Liver (tissue), 9 donors: Measurements from ENCODE around the gene SLC35E3. TPM values are rescaled to one million over a fixed set of nuclear protein-coding genes. Genes with fewer than 3 reads are reported as not detected.

Experiments
- DNase-seq: peaks from one replicate; pipeline ENCODE4 v3.0.0-alpha.2; 2017; ENCODE audit warnings: low spot score
- H3K27ac ChIP-seq, 2 donors: one replicate each; pipeline ENCODE4 v1.7.0; 2013; ENCODE audit warnings: inconsistent platforms in 2 of 2, low read length in 2 of 2, control low read depth in 1 of 2, low read depth in 1 of 2, mild to moderate bottlenecking in 1 of 2
- H3K27me3 ChIP-seq, 4 donors: one replicate each; pipeline versions ENCODE4 v1.6.1 to v1.7.0; 2013; ENCODE audit warnings: low read length in 3 of 4, inconsistent platforms in 1 of 4, mild to moderate bottlenecking in 1 of 4, moderate library complexity in 1 of 4; ENCODE audit not compliant: control insufficient read depth in 4 of 4, insufficient read depth in 4 of 4
- H3K36me3 ChIP-seq, 4 donors: one replicate each; pipeline versions ENCODE4 v1.6.1 to v1.7.0; 2013; ENCODE audit warnings: low read length in 3 of 4, mild to moderate bottlenecking in 3 of 4, low read depth in 1 of 4, moderate library complexity in 1 of 4; ENCODE audit not compliant: control insufficient read depth in 4 of 4, insufficient read depth in 3 of 4
- H3K4me1 ChIP-seq, 4 donors: one replicate each; pipeline versions ENCODE4 v1.6.1 to v1.7.0; 2013; ENCODE audit warnings: low read length in 3 of 4, mild to moderate bottlenecking in 3 of 4, moderate library complexity in 1 of 4; ENCODE audit not compliant: control insufficient read depth in 4 of 4, insufficient read depth in 4 of 4
- H3K4me3 ChIP-seq, 3 donors: one replicate each; pipeline versions ENCODE4 v1.6.1 to v1.7.0; 2013; ENCODE audit warnings: low read length in 3 of 3, control low read depth in 1 of 3, low read depth in 1 of 3, mild to moderate bottlenecking in 1 of 3
- H3K9ac ChIP-seq, 2 donors: one replicate each; pipeline ENCODE4 v1.7.0; 2013; ENCODE audit warnings: low read length in 2 of 2, mild to moderate bottlenecking in 2 of 2, moderate library complexity in 2 of 2, control low read depth in 1 of 2, low read depth in 1 of 2
- H3K9me3 ChIP-seq, 4 donors: one replicate each; pipeline versions ENCODE4 v1.6.1 to v1.7.0; 2013; ENCODE audit warnings: low read length in 3 of 4; ENCODE audit not compliant: control insufficient read depth in 4 of 4
- EGR1 ChIP-seq, 2 donors: IDR thresholded peaks; 2 replicates each; pipeline ENCODE4 v1.6.1; 2016 to 2018; ENCODE audit warnings: antibody characterized with exemption in 2 of 2, low read depth in 2 of 2
- FOXA1 ChIP-seq: IDR thresholded peaks from 2 replicates; pipeline ENCODE4 v1.6.1; 2016; ENCODE audit warnings: antibody characterized with exemption
- FOXA2 ChIP-seq: IDR thresholded peaks from 2 replicates; pipeline ENCODE4 v1.6.1; 2016; ENCODE audit warnings: antibody characterized with exemption
- GABPA ChIP-seq, 2 donors: IDR thresholded peaks in 1 of 2; conservative IDR thresholded peaks in 1 of 2; 2 replicates each; pipeline ENCODE4 v1.6.1; 2016; ENCODE audit warnings: antibody characterized with exemption in 2 of 2, mild to moderate bottlenecking in 1 of 2, moderate library complexity in 1 of 2
- HNF4A ChIP-seq, 2 donors: conservative IDR thresholded peaks; 2 replicates each; pipeline ENCODE4 v1.6.1; 2016; ENCODE audit warnings: antibody characterized with exemption in 2 of 2, mild to moderate bottlenecking in 2 of 2
- HNF4G ChIP-seq: IDR thresholded peaks from 2 replicates; pipeline ENCODE4 v1.6.1; 2016; ENCODE audit warnings: antibody characterized with exemption
- JUND ChIP-seq, 2 donors: IDR thresholded peaks; 2 replicates each; pipeline ENCODE4 v1.6.1; 2016; ENCODE audit warnings: antibody characterized with exemption in 2 of 2
- NR2F2 ChIP-seq: IDR thresholded peaks from 2 replicates; pipeline ENCODE4 v1.6.1; 2016; ENCODE audit warnings: antibody characterized with exemption
- RAD21 ChIP-seq, 2 donors: IDR thresholded peaks; 2 replicates each; pipeline ENCODE4 v1.6.1; 2016; ENCODE audit warnings: antibody characterized with exemption in 2 of 2, mild to moderate bottlenecking in 2 of 2
- RXRA ChIP-seq, 2 donors: IDR thresholded peaks; 2 replicates each; pipeline ENCODE4 v1.6.1; 2017 to 2018; ENCODE audit warnings: antibody characterized with exemption in 2 of 2, mild to moderate bottlenecking in 1 of 2
- SP1 ChIP-seq: IDR thresholded peaks from 2 replicates; pipeline ENCODE4 v1.6.1; 2018; ENCODE audit warnings: antibody characterized with exemption, mild to moderate bottlenecking
- TAF1 ChIP-seq: conservative IDR thresholded peaks from 2 replicates; pipeline ENCODE4 v1.6.1; 2016; ENCODE audit warnings: antibody characterized with exemption, mild to moderate bottlenecking
- YY1 ChIP-seq: IDR thresholded peaks from 2 replicates; pipeline ENCODE4 v1.6.1; 2016; ENCODE audit warnings: antibody characterized with exemption, mild to moderate bottlenecking
- ZBTB33 ChIP-seq: IDR thresholded peaks from 2 replicates; pipeline ENCODE4 v1.6.1; 2016; ENCODE audit warnings: antibody characterized with exemption
- WGBS: extraction: QIAGEN DNeasy Blood & Tissue Kit; methylation state at CpG from one replicate; pipeline ENCODE4 v1.1.7; 2013; 5-methylcytosine and 5-hydroxymethylcytosine counted together
- polyA plus RNA-seq, 2 donors: library from polyadenylated mRNA; stranded (reverse) in 1 of 2; unstranded in 1 of 2; fragments of 200-250 nt in 1 of 2; fragments of >200 nt in 1 of 2; fragmentation: Nextera tagmentation in 1 of 2; extraction: Ambion mirVana in 1 of 2; gene quantifications; one replicate each; pipeline versions ENCODE4 v1.2.1 to v1.2.3, GENCODE V29; 2013 to 2015
- total RNA-seq, 2 donors: library from RNA; depleted of rRNA; stranded (reverse); fragments of >200 nt; gene quantifications; one replicate each; pipeline ENCODE4 v1.2.3, GENCODE V29; 2014
- TF ChIP-seq, protein P1 (sequence below): fragments of 150-350 bp; IDR thresholded peaks from 2 replicates; pipeline ENCODE4 v1.5.1; 2017; ENCODE audit warnings: improper control_type of control experiment, low read depth, low read length; ENCODE audit not compliant: missing input control
- TF ChIP-seq, protein P2 (sequence below): IDR thresholded peaks from 2 replicates; pipeline ENCODE4 v1.6.1; 2016; ENCODE audit warnings: antibody characterized with exemption
- TF ChIP-seq, protein P3 (sequence below): IDR thresholded peaks from 2 replicates; pipeline ENCODE4 v1.6.1; 2016; ENCODE audit warnings: antibody characterized with exemption, mild to moderate bottlenecking
- TF ChIP-seq, protein P4 (sequence below): IDR thresholded peaks from 2 replicates; pipeline ENCODE4 v1.6.1; 2016; ENCODE audit warnings: antibody characterized with exemption
- donor health status: healthy.
- donor health status: healthy.
- donor health status: healthy.
- donor health status: healthy.
- donor health status: healthy.

The SLC35E3 gene
- total and polyA plus RNA-seq, 4 donors: 2.1 to 6.0 (median 4.6) TPM

GRCh38 chr12:68776976-68777610 is 31.1 kb downstream of the SLC35E3 start:
- H3K36me3 ChIP-seq: no peaks in the 10 kb centered on the region
- H3K27ac ChIP-seq: no peak overlapping the region
- H3K4me1 ChIP-seq: no peaks in the 10 kb centered on the region
- WGBS: 88% methylated on average over 5 of the region's 5 CpGs
- H3K27me3 ChIP-seq: no peaks in the 10 kb centered on the region
- H3K9me3 ChIP-seq: no peaks in the 10 kb centered on the region
- H3K9ac ChIP-seq: no peak overlapping the region
- DNase-seq: no peak
- TF ChIP-seq FOXA2: no peak
- no peak overlapping the region for H3K4me3 ChIP-seq

DNA sequence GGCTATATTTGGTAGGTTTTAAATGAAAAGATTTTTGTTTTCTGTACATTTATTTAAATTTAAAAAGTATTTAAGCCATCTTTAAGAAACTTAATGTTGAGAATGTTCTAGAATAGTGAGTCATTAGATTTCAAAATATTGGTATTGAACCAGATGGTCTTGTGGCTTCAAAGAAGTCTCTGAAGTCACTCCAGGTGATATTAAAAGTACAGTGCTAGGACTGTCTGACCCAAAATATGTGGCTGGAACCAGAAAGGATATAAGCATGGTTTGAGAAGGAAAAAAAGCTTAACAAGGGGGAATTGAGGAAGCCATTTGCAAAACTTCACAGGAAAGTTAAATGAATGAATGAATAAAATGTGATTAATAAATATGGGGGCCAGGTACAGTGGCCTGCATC is 33.3 kb downstream of the SLC35E3 start:
- Histone ChIP-seq H3K27me3 (no peaks in the 10 kb centered on the region), H3K9me3 (no peaks in the 10 kb centered on the region), H3K4me3 (no peak overlapping the region), H3K36me3 (no peaks in the 10 kb centered on the region), H3K9ac (no peak overlapping the region), H3K4me1 (no peaks in the 10 kb centered on the region), H3K27ac (no peak overlapping the region)
- DNase-seq: no peak
- TF ChIP-seq RAD21 (IDR thresholded peaks at IDR 0.05): no peak
- TF ChIP-seq JUND (IDR thresholded peaks at IDR 0.05): no peak

DNA sequence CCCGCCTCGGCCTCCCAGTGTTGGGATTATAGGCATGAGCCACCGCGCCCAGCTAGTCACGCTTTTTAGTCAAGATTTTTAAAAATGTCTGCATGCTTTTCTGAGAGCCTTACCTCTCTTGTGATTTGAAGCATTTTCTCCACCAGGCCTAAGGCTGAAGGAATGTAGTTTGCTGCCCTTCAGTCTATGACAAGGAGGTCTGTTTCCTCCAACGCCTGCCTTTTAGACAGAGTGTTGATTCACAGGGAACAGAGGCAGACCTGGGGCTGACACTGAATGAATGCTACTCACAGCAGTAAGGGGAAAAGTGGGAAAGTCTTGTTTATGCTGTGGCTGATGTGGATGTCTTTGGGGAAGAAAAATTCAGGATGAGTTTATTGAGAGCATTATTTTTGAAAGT is 34.8 kb downstream of the SLC35E3 start:
- H3K4me1 ChIP-seq: peaks cover under 1 to 4% (median 2%) of the 10 kb centered on the region in 4 donors
- H3K9ac ChIP-seq: no peak overlapping the region
- H3K27ac ChIP-seq: no peak overlapping the region
- no peaks in the 10 kb centered on the region for H3K36me3 ChIP-seq
- no peak overlapping the region for H3K4me3 ChIP-seq
- H3K9me3 ChIP-seq: no peaks in the 10 kb centered on the region
- WGBS: 98% methylated on average over 6 of the region's 6 CpGs
- DNase-seq: no peak
- no peaks in the 10 kb centered on the region for H3K27me3 ChIP-seq
- TF ChIP-seq ZBTB33 (no peak), YY1 (no peak), FOXA1 (no peak), RXRA (IDR thresholded peaks at IDR 0.05) (no peak), GABPA (IDR thresholded peaks at IDR 0.05 in 1 of 2, conservative IDR thresholded peaks at IDR 0.05 in 1 of 2) (no peak), RAD21 (IDR thresholded peaks at IDR 0.05) (no peak), JUND (IDR thresholded peaks at IDR 0.05) (no peak), TAF1 (no peak), EGR1 (IDR thresholded peaks at IDR 0.05; ENCODE audit: low read depth in 2 of 2) (no peak), FOXA2 (no peak), NR2F2 (no peak), HNF4A (conservative IDR thresholded peaks at IDR 0.05) (no peak), SP1 (no peak), HNF4G (no peak)
- TF ChIP-seq, protein P1, sequence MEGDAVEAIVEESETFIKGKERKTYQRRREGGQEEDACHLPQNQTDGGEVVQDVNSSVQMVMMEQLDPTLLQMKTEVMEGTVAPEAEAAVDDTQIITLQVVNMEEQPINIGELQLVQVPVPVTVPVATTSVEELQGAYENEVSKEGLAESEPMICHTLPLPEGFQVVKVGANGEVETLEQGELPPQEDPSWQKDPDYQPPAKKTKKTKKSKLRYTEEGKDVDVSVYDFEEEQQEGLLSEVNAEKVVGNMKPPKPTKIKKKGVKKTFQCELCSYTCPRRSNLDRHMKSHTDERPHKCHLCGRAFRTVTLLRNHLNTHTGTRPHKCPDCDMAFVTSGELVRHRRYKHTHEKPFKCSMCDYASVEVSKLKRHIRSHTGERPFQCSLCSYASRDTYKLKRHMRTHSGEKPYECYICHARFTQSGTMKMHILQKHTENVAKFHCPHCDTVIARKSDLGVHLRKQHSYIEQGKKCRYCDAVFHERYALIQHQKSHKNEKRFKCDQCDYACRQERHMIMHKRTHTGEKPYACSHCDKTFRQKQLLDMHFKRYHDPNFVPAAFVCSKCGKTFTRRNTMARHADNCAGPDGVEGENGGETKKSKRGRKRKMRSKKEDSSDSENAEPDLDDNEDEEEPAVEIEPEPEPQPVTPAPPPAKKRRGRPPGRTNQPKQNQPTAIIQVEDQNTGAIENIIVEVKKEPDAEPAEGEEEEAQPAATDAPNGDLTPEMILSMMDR: no peak
- TF ChIP-seq, protein P2, sequence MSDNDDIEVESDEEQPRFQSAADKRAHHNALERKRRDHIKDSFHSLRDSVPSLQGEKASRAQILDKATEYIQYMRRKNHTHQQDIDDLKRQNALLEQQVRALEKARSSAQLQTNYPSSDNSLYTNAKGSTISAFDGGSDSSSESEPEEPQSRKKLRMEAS: no peak
- TF ChIP-seq, protein P3, sequence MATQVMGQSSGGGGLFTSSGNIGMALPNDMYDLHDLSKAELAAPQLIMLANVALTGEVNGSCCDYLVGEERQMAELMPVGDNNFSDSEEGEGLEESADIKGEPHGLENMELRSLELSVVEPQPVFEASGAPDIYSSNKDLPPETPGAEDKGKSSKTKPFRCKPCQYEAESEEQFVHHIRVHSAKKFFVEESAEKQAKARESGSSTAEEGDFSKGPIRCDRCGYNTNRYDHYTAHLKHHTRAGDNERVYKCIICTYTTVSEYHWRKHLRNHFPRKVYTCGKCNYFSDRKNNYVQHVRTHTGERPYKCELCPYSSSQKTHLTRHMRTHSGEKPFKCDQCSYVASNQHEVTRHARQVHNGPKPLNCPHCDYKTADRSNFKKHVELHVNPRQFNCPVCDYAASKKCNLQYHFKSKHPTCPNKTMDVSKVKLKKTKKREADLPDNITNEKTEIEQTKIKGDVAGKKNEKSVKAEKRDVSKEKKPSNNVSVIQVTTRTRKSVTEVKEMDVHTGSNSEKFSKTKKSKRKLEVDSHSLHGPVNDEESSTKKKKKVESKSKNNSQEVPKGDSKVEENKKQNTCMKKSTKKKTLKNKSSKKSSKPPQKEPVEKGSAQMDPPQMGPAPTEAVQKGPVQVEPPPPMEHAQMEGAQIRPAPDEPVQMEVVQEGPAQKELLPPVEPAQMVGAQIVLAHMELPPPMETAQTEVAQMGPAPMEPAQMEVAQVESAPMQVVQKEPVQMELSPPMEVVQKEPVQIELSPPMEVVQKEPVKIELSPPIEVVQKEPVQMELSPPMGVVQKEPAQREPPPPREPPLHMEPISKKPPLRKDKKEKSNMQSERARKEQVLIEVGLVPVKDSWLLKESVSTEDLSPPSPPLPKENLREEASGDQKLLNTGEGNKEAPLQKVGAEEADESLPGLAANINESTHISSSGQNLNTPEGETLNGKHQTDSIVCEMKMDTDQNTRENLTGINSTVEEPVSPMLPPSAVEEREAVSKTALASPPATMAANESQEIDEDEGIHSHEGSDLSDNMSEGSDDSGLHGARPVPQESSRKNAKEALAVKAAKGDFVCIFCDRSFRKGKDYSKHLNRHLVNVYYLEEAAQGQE: no peak
- TF ChIP-seq, protein P4, sequence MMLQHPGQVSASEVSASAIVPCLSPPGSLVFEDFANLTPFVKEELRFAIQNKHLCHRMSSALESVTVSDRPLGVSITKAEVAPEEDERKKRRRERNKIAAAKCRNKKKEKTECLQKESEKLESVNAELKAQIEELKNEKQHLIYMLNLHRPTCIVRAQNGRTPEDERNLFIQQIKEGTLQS: no peak
